Renal cortical epithelial cell (primary cell): ENCODE results near the gene FHOD3. TPM values are rescaled to one million over a fixed set of nuclear protein-coding genes. Genes with fewer than 3 reads are reported as not detected.
"Not testable (repeated sequence)": the region's sequence is repeated elsewhere in the genome, so short reads cannot be mapped to it uniquely, and the experiment has no call there.

Experiments used
- DNase-seq: peaks from one replicate; pipeline ENCODE4 v3.0.0-alpha.2; 2011; ENCODE audit warnings: low read depth
- total RNA-seq: library from RNA; depleted of rRNA; stranded (reverse); fragments of >200 nt; gene quantifications from 2 replicates; pipeline ENCODE4 v1.2.3, GENCODE V29; 2014

The FHOD3 gene
- total RNA-seq, 1 donor from 2014 or later = 117 TPM

DNA sequence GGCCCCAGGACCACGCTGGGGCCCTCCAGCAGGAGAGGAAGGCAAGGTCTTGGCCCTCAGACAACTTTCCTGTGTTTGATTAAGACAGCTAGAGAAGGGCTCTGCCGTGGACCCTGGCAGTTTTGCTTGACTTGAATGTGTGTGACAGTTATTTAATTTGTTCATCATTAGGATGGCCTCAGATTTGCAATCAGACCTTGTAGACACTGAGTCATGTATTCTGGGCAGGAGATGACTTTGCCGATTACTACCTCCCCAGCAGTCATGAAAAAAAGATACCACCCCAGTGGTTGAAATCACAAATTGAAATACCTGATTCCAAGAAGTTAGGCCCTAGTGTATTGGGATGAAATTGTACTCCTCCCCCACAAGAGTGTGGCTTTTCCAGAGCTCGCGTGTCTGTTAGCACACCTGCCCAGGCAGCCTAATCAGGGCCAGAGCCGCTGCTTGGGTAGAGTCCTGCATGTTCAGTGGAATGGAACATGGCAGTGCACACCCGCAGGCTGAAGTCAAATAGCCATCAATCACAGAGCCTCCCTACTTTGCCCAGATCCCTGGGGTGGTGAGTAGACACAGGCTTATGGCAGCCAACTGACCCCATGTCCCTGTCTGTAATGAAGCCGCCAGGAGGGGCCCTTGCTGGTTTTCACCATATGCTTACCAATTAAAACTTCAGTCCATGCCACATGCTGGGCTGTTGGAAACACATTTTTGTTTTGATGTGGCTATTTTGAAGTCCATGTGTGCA is 408.8 kb downstream of the FHOD3 start:
- DNase-seq = peak; percentile 55

GRCh38 chr18:36708366-36708765 is 410.9 kb downstream of the FHOD3 start:
- no peak for DNase-seq

DNA sequence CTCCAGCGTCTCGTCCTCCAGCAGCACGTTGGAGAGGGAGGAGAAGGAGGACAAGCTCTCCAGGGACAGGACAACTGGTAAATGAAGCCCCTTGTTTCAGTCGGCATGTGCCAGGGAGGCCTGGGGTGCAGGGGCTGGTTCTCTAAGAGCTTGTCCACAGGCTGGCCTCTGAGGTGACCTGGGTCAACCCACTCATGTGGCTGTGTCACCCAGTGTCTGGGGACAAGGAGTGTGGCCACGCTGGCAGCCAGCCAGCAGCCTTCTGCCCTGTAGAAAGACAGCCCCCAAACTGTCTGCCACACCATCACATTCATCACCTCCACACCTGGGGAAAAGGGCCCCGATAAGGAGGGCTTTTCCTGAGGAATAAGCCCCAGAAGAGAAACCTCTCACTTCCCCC is 411.8 kb downstream of the FHOD3 start:
- no peak for DNase-seq

DNA sequence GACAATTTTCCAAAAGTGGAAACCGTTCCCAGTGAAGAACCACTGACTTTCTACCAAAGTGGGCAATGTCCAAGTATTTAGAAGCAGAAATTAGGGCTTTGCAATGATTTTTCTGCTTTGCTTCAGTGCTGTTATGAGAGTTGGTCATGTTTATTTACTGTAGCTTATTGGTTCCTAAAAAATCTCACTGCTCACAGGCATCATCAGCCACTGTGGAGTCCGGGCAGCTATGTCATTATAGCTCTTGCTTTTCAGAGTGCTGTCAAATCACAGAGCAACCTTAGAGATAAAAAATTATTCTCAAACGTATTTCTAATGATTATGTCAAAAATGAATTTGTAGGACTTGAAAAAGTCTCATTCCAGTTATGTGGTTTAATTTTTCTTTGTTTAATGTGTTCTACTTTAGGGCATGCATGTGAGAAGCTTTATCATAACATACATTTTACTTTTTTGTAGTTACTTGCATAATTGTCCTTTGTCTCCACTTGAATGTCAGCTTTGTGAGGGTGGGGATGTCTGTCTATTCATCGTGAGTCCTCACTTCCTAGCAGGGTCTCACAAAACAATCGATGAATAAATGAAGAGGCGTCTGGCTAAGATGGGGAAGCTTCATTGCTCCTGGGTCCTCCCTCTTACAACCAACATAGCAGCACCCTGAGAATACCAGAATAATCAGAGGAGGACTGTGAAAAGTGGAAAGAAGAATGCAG is 413.7 kb downstream of the FHOD3 start:
- DNase-seq = peak; percentile 4

DNA sequence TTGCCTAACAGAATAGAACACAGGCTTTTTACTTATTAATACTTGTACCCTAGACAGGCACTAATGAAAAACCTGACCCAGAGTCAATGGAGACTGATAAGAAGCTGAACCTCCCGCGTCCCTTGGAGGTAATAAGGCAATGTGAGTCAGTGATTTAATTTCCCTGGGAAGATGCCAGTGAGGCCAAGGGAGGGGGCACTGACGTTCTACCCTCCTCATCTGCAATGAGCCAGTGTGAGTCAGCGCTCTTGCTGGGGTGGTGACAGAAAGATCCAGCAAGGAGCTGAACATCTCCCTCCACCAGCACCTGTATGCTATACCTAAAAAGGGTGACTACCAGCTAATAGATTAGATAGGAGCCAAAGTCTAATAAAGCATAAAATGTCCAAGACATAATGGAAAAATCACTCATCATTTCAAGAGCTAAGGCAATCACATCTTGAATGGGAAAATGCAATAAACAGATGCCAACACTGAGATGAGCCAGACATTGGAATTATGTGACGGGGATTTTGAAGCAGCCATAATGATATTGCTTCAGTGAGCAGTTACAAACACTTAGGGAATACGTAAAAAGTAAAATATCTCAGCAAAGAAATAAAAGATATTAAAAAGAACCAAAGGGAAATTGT is 414.4 kb downstream of the FHOD3 start:
- DNase-seq = peak; percentile 93

DNA sequence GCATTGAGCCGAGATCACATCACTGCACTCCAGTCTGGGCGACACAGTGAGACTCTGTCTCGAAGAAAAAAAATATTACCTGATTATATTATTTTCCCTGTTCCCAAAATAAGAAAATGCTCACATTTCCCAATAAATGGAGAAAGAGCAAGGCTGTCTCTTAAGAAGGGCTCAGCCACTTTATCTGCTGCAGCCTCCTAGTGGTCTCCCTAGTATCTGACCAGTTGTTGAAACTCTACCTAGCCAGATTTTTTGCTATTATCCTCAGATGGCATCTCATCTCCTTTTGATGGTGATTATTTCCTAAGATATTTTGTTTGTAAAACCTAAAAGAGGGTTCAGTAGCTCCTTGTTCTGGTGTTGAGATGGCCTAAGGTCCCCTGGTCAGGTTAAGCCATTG is 417.0 kb downstream of the FHOD3 start:
- no peak for DNase-seq

DNA sequence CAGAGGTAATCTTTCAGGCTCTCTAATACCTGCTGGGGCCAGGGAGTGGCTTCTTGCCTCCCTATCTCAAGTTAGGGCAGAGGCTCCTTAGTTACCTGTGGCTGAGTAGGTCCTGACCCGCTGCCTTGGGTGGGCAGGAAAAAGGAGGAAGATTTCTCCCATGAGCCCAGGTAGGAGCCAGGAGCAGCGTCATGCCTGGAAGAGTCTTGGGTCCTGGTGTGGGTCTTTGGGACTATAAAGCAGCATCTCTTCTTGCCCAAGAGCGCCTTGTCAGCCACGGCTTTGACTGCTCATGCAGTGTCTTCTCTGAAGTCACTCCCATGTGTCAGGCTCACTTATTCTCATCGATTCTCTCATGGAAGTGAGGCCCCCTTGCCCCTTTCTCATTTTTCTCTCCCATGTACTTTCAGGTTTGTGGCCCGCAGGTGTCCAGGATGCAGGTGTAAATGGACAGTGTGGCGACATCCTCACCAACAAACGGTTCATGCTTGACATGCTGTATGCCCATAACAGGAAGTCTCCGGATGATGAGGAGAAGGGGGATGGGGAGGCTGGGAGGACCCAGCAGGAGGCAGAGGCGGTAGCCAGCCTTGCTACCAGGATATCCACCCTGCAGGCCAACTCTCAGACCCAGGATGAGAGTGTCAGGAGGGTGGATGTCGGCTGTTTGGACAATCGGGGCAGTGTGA is 420.1 kb downstream of the FHOD3 start:
- no peak for DNase-seq

GRCh38 chr18:36718705-36719328 is 421.3 kb downstream of the FHOD3 start:
- no peak for DNase-seq

GRCh38 chr18:36719630-36720029 is 422.1 kb downstream of the FHOD3 start:
- no peak for DNase-seq

- not testable (repeated sequence) for DNase-seq
Observed at GRCh38 chr18:36721351-36721750, 423.8 kb downstream of the FHOD3 start.

DNA sequence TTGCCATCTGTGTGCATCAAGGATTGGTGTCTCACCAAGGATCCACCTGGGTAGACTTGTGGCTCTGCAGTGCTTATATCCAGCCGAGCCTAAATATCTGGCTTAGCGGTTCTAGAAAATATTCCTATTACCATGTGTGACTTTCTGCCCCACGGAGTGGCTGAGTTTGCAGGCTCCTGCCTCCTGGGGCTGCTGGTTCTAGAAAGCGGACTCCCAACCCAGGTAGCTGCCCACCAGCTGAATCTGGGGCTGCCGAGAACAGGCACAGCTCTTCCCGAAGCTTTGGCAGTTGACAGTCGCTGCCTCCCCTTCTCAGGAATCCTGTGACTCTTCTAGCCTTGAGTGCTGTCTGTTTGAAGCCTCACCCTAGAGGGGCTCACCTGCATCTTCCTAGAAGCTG is 426.7 kb downstream of the FHOD3 start:
- no peak for DNase-seq

- no peak for DNase-seq
Observed at GRCh38 chr18:36724591-36725001, 427.1 kb downstream of the FHOD3 start.

DNA sequence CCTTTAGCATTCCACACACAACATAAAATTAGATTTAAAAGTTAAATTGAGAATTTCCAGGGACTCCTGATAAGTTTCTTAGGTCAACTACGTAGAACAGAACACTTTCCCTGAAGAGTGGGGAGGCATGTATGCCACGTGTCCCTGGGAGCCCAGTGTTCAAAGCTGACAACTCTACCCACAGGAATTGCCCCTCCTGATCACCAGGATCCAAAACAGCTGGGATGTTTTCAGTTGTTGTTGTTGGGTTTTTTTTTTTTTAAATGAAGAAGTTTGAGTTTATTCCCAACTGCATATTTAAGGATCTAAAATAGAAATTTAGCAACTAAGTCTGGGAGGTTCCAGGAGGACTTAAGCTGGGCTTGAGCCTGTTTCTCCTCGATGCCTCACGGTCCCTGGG is 430.8 kb downstream of the FHOD3 start:
- no peak for DNase-seq

DNA sequence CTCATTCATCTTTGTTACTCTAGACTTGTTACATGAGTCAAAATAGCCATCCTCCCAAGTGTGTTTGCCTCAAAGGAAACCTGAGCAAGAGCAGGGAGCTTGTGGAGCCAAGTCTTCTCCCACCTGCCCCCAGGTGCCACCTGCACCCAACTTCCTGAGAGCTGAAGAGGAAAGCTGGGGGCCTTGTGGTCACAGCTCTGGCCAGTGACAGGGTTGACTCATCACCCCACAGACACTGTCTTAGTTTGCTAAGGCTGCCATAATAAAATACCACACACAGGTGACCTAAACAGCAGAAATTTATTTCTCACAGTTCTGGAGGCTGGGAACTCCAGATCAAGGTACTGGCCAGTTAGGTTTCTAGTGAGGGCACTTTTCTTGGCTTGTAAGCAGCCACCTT is 431.7 kb downstream of the FHOD3 start:
- DNase-seq = no peak

GRCh38 chr18:36732264-36732663 is 434.8 kb downstream of the FHOD3 start:
- no peak for DNase-seq

- no peak for DNase-seq
Observed at GRCh38 chr18:36733150-36733549, 435.6 kb downstream of the FHOD3 start.

DNA sequence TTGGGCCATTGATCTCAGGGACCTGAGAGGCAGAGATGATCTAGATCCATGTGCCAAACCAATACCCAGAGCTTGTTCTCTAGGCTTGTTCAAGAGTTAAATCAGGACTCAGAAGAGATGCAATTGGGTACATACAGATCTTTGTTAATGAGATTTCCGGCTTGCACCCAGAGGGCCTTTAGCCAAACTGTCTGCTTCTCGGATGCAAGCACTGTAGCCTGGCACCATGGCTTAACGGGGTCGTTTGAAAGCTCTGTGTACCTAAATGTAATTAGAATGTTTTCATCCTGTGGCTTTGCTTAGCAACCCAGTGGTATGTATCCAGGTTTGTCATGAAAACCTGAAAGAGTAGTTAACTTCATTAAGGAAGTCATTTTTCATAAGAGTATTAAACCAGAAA is 437.1 kb downstream of the FHOD3 start:
- DNase-seq = no peak

- DNase-seq = no peak
Observed at GRCh38 chr18:36735130-36735529, 437.6 kb downstream of the FHOD3 start.

DNA sequence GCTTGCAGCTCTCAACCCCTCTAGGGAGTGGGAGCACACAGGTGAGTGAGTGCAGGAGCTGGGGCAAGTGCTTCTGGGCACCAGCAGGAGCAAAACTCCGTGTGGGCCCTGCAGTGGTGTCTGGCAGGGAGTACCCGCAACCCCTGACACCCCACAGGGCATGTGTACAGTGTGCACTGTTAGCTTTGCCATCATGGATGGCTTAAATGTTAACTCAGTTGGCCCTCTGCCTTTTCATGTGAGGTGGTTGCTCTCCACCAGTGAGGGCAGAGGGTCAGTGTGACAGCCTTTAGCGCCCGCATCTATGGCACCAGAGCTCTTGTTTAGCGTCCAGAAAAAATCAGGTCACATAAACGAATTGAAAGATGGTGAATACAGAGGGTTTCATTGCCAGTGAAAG is 438.6 kb downstream of the FHOD3 start:
- DNase-seq = no peak

DNA sequence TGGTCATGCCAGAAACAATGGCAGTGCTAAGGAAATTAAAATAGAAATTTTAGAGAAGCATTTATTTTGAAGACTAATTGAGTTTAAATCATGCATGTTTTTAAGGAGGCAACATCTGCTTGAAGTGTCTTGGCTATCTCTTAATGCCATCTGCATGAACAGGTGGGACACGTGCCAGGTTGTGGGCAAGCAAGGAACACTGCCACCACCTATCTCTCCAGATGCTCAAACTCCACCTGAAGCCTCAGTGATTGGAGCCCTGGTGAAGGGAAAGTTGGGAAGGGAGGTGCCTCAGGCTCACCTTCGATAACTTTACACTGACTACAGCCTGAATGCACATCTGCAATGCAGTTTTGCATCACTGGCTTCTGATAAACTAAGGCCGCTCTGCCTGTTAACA is 439.8 kb downstream of the FHOD3 start:
- DNase-seq = no peak

GRCh38 chr18:36744261-36744876 is 446.9 kb downstream of the FHOD3 start:
- no peak for DNase-seq
